ENCODE results near the gene VPS41. TPM values are rescaled to one million over a fixed set of nuclear protein-coding genes. Genes with fewer than 3 reads are reported as not detected.
"Not testable (repeated sequence)": the region's sequence is repeated elsewhere in the genome, so short reads cannot be mapped to it uniquely, and the experiment has no call there.

Gene VPS41
- total RNA-seq, 2 donors from 2014 or later: 15.6 to 18.1 TPM

DNA sequence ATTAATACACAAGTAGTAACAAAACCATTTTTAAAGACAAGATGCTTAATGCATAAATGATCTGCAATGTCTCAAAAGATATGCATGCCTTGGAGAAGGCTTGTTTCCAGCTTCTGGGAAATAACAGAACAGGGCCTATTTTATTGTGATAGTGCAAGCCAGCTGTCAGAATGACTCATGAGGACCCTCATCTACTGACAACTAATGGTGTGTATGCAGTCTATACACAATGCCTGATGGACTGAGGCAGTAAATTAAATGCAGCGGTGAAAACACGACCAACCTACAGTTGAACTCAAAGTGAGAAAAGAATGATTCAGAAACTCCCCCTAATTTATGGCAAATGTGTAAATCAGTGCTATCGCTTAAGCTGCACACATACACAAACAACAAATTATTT lies 46.3 kb downstream of the VPS41 start:
- Histone ChIP-seq H3K9me3 (no peaks in the 10 kb centered on the region), H3K4me3 (no peak overlapping the region), H3K27me3 (no peaks in the 10 kb centered on the region), H3K27ac (no peak overlapping the region), H3K4me1 (no peaks in the 10 kb centered on the region), H3K36me3 (peaks cover 2% of the 10 kb centered on the region)
- DNase-seq (ENCODE audit: low spot score): no peak
- no peak for TF ChIP-seq CTCF (IDR thresholded peaks at IDR 0.05)

- H3K27ac ChIP-seq: no peak overlapping the region
- H3K4me3 ChIP-seq: no peak overlapping the region
- no peaks in the 10 kb centered on the region for H3K4me1 ChIP-seq
- no peak for TF ChIP-seq CTCF (IDR thresholded peaks at IDR 0.05)
- no peaks in the 10 kb centered on the region for H3K9me3 ChIP-seq
- no peak for DNase-seq (ENCODE audit: low spot score)
- H3K27me3 ChIP-seq: no peaks in the 10 kb centered on the region
- no peaks in the 10 kb centered on the region for H3K36me3 ChIP-seq
These were observed 50.6 kb downstream of the VPS41 start for GRCh38 chr7:38858259-38858884.

- no peaks in the 10 kb centered on the region for H3K9me3 ChIP-seq
- no peaks in the 10 kb centered on the region for H3K4me1 ChIP-seq
- TF ChIP-seq CTCF (IDR thresholded peaks at IDR 0.05): no peak
- no peak for DNase-seq (ENCODE audit: low spot score)
- no peaks in the 10 kb centered on the region for H3K36me3 ChIP-seq
- H3K27me3 ChIP-seq: no peaks in the 10 kb centered on the region
- H3K27ac ChIP-seq: no peak overlapping the region
- H3K4me3 ChIP-seq: no peak overlapping the region
These were observed 53.1 kb downstream of the VPS41 start for GRCh38 chr7:38855867-38856266.

DNA sequence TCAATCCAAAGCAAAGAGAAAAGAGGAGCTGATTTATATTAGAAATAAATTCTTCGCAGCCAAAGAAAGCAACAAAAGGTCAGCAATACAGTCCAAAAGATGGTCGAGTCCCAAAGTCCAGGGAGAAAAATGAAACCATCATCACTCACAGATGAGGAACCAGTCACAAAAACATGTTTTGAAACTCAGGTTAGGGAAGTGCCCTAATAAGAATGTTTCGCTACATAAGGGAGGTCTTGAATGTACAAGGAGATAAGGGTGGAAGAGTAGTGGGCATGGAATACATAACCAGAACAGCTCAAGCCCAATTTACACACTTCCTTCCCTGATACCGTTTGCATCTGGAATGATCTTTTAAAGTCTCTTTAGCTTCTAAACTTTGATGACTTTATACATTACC lies 53.6 kb downstream of the VPS41 start:
- Histone ChIP-seq H3K4me1 (no peaks in the 10 kb centered on the region), H3K9me3 (no peaks in the 10 kb centered on the region), H3K4me3 (no peak overlapping the region), H3K27me3 (no peaks in the 10 kb centered on the region), H3K27ac (no peak overlapping the region), H3K36me3 (no peaks in the 10 kb centered on the region)
- DNase-seq (ENCODE audit: low spot score): no peak
- no peak for TF ChIP-seq CTCF (IDR thresholded peaks at IDR 0.05)

DNA sequence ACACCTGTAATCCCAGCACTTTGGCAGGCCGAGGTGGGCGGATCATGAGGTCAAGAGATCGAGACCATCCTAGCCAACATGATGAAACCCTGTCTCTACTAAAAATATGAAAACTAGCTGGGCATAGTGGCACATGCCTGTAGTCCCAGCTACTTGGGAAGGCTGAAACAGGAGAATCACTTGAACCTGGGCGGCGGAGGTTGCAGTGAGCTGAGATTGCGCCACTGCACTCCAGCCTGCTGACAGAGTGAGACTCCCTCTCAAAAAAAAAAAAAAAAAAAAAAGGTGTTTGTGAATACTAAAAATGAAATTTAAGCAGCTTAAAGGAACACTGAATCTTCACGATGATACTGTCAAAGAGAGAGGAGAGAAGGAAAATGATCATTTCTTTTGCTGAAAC lies 54.0 kb downstream of the VPS41 start:
- H3K27ac ChIP-seq; H3K9me3 ChIP-seq; H3K4me1 ChIP-seq; DNase-seq (ENCODE audit: low spot score); H3K27me3 ChIP-seq; H3K4me3 ChIP-seq; H3K36me3 ChIP-seq: not testable (repeated sequence)

DNA sequence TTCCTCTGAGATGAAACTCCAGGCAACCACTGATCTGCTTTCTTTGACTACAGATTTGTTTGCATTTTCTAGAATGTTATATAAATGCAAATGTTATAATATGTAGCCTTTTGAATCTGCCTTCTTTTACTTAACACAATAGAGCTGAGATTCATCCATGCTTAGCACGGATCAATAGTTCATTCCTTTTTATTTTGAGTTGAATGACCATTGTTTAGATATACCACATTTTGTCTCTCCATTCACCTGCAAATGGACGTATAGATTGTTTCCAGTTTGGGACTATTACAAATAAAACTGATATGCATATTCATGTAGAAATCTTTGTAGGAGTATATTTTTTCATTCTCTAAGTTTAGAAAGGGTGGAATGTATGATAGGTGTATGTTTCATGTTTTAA lies 57.7 kb downstream of the VPS41 start:
- no peak overlapping the region for H3K27ac ChIP-seq
- DNase-seq (ENCODE audit: low spot score): no peak
- no peaks in the 10 kb centered on the region for H3K9me3 ChIP-seq
- H3K36me3 ChIP-seq: no peaks in the 10 kb centered on the region
- H3K27me3 ChIP-seq: no peaks in the 10 kb centered on the region
- H3K4me3 ChIP-seq: no peak overlapping the region
- TF ChIP-seq CTCF (IDR thresholded peaks at IDR 0.05): no peak
- H3K4me1 ChIP-seq: no peaks in the 10 kb centered on the region

Data from right atrium auricular region (tissue), 2 donors.